Measurements from ENCODE around the gene NEURL1.

NEURL1 gene

DNA sequence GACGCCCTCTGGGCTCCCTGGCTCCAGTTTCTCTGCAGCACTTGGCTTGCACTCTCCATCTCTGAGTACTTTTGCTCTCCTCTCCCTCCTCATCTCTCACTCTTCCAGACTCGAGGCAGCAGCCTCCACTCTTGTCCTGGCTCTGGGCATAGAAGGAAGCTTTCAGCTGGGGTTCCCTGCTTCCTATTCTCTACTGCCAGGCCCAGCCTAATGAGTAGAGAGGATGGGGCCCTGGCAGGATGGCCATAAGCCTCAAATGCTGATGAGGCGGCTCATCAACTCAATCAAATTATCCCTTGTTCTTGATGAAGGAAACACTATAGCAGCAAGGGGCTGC lies 55.8 kb downstream of the NEURL1 start:
- Histone ChIP-seq H3K36me3 (replicated peaks) (no peaks in the 10 kb centered on the region), H3K4me3 (ENCODE audit: low read depth, low read length) (no peak overlapping the region), H3K27me3 (replicated peaks) (peaks cover 38% of the 10 kb centered on the region), H3K27ac (no peak overlapping the region)
- DNase-seq = no peak
- TF ChIP-seq, protein P1, sequence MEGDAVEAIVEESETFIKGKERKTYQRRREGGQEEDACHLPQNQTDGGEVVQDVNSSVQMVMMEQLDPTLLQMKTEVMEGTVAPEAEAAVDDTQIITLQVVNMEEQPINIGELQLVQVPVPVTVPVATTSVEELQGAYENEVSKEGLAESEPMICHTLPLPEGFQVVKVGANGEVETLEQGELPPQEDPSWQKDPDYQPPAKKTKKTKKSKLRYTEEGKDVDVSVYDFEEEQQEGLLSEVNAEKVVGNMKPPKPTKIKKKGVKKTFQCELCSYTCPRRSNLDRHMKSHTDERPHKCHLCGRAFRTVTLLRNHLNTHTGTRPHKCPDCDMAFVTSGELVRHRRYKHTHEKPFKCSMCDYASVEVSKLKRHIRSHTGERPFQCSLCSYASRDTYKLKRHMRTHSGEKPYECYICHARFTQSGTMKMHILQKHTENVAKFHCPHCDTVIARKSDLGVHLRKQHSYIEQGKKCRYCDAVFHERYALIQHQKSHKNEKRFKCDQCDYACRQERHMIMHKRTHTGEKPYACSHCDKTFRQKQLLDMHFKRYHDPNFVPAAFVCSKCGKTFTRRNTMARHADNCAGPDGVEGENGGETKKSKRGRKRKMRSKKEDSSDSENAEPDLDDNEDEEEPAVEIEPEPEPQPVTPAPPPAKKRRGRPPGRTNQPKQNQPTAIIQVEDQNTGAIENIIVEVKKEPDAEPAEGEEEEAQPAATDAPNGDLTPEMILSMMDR (IDR thresholded peaks at IDR 0.05; ENCODE audit: low read depth, low read length, missing control alignments) = no peak
- in situ Hi-C loops (cut with HindIII; ENCODE audit: low pct_ligation_motif_present, low sequenced_read_pairs) = no loop called here

DNA sequence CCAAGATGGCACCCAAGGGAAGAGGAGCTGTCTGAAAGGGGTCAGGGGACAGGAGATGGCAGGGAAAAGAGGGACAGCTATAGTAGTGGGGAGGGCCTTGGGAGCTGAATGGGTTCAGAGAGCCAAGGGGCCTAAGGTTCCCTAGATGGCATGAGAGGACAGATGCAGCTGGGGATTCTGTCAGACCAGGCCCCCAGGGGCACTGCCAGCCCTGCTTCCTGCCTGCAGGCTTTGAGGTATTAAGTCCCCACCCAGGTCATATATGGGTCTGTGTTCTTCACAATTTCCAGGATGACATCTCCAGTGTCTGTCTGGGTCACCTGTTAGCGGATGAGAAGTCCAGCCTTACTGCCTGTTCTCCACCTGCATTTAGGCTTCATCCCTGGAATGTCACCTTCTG lies 56.7 kb downstream of the NEURL1 start:
- H3K4me3 ChIP-seq (ENCODE audit: low read depth, low read length) = no peak overlapping the region
- DNase-seq = no peak
- no peak overlapping the region for H3K27ac ChIP-seq
- no peaks in the 10 kb centered on the region for H3K36me3 ChIP-seq (replicated peaks)
- H3K27me3 ChIP-seq (replicated peaks) = peaks cover 32% of the 10 kb centered on the region
- TF ChIP-seq, protein P1 (IDR thresholded peaks at IDR 0.05; ENCODE audit: low read depth, low read length, missing control alignments) = no peak
- in situ Hi-C loops (cut with HindIII; ENCODE audit: low pct_ligation_motif_present, low sequenced_read_pairs) = no loop called here

DNA sequence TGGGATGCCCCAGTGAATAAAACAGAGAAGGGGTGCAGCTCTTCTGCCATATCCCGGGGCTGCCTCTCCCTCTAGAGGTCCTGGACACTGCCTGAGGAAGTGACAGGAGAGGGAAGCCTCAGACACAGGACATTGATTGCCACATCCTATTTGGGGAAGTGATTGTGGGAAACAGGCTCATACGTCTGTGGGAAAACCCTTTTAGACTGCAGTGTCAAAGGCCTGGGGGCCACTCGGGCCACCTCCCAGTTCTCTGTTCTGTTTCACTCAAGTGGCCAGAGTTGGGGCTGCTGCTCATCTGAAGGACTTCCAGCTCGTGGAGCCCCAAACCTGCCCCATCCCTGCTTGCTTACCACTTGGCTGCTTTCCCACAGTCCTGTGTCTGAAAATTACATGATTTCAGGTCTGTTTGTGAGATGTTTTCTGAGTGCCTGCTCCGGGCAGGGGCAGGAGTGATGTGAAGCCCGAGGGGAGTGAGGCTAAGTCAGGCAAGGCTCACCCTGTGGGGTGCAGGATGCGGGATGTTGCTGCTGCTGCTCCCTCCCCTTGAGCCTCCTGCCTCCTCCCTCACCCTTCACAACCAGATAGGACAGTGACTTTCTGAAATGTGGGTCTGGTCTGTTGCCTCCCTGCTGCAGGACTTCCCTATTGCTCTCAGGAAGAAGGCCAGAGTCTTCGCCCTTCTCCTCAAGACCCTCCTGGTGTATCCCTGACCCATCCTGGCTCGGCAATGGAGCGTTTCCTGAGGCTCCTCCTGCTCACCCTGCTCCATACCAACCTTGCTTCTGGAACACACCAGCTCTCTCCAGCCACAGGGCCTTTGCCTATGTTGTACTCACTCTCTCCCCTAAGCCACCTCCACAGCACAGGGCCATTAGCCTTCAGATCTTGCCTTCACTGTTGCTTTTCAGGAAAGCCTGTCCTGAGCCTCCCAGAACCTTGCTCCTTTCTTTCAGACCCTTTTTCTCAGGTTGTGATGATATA lies 58.4 kb downstream of the NEURL1 start:
- no peak for DNase-seq
- no peaks in the 10 kb centered on the region for H3K36me3 ChIP-seq (replicated peaks)
- in situ Hi-C loops (cut with HindIII; ENCODE audit: low pct_ligation_motif_present, low sequenced_read_pairs) = no loop called here
- TF ChIP-seq, protein P1 (IDR thresholded peaks at IDR 0.05; ENCODE audit: low read depth, low read length, missing control alignments) = no peak
- H3K27me3 ChIP-seq (replicated peaks) = peaks cover 38% of the 10 kb centered on the region
- H3K27ac ChIP-seq = no peak overlapping the region
- no peak overlapping the region for H3K4me3 ChIP-seq (ENCODE audit: low read depth, low read length)

DNA sequence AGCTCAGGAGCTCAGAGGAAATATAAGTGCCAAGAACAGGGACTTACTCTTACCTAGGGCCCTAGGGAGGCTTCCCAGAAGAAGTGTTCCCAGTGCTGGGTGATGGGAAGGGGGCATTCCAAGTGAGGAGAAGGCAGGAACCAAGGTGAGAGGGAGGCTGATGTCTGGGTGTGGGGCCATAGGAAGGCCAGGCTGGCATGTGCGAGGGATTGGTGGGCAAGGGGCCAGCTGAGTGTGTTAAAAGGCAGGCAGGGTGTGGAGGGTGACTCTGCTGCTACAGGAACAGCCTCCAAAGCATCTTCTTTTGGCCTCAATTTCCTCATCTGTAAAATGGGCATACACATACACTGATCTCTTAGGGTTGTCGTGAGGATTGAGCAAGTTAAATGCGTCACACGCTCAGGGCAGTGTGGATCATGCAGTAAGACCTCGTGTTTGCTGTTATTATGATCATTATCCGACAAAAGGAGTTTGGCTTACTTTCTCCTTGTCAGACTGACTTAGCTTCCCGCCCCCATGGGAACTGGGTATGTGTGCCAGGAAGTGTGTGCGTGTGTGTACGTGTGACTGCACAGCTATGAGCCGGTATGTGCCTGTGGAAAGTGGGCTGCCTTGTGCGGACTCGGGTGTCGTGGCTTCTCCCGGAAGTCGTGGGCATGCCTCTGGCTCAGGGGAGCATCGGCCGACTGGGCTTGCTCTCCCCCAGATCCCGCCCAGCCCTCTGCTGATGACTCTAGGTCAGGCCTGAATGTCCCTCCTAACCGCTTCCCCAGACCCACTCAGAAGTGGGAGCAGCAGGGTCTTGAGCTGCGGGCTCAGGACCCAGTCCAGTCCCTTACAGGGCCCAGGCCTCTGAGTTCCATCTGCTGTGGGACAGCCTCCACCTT lies 59.6 kb downstream of the NEURL1 start:
- in situ Hi-C loops (cut with HindIII; ENCODE audit: low pct_ligation_motif_present, low sequenced_read_pairs) = no loop called here
- Histone ChIP-seq H3K27me3 (replicated peaks) (peaks cover 33% of the 10 kb centered on the region), H3K4me3 (ENCODE audit: low read depth, low read length) (no peak overlapping the region), H3K36me3 (replicated peaks) (no peaks in the 10 kb centered on the region), H3K27ac (no peak overlapping the region)
- TF ChIP-seq, protein P1 (IDR thresholded peaks at IDR 0.05; ENCODE audit: low read depth, low read length, missing control alignments) = no peak
- no peak for DNase-seq

DNA sequence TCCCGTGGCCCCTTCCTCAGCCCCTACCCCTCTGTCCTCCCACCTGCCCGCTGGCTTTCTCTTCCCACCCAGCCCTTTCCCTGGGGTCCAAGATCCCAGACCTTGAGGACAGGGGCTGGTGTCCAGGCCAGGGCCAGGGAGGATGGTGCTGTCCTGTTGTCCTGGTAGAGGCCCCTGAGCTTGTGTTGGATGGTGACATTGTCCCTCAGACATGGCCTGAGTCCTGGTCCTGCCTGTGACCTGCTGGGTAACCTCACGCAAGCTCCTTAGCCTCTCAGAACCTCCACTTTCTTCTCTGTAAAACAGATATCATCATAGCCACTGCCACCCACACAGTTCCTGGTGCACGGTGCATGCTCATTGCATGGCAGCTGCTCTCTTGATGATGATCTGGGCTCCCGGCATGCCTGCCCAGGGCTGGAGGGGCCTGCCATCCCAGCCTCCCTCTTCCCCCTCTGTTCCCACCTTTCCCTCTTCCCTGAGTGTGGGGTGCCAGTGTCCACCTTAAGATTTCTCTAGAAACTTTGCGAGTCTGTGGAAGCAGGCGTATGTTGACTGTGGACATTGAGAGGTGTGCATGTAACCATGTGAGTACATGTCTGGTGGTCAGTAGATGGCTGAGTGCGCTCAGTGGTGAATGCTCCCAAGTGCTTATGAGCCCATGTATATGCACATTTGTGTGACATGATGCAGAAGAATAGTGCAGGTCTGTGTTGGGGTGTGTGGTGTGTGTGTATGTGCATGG lies 60.4 kb downstream of the NEURL1 start:
- in situ Hi-C loops (cut with HindIII; ENCODE audit: low pct_ligation_motif_present, low sequenced_read_pairs) = no loop called here
- no peak overlapping the region for H3K27ac ChIP-seq
- TF ChIP-seq, protein P1 (IDR thresholded peaks at IDR 0.05; ENCODE audit: low read depth, low read length, missing control alignments) = no peak
- peaks cover 32% of the 10 kb centered on the region for H3K27me3 ChIP-seq (replicated peaks)
- DNase-seq = no peak
- no peaks in the 10 kb centered on the region for H3K36me3 ChIP-seq (replicated peaks)
- no peak overlapping the region for H3K4me3 ChIP-seq (ENCODE audit: low read depth, low read length)
